ENCODE data around the gene ARHGAP20. TPM values are rescaled to one million over a fixed set of nuclear protein-coding genes. Genes with fewer than 3 reads are reported as not detected.

ARHGAP20 gene
- total and polyA plus RNA-seq, 9 of the 15 experiments (the other 6 are each of a cell fraction or from before 2014, with no cell fraction given), result 0.07 TPM; not detected in 8

DNA sequence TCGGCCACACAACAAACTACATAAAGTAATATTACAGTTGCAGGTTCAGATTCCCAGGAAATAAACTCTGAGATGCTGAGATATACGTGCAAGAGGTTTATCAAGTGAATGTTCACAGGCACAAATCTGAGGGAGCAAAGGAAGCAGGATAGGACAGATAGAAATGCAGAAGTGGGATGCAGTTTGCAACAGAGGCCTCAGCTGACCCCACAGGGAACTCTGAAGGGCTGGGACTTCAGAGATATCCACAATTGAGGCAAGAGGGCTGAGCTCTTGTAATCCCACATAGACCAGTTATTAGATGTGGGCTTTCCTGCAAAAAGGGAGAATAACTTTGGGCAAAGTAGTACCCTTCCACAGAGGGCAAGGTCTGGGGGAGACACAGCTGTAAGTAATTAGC is 25.4 kb upstream of the ARHGAP20 start (continued):
- no peak for TF ChIP-seq SIRT6 (IDR thresholded peaks at IDR 0.05; ENCODE audit: low read depth, low read length)
- TF ChIP-seq, protein P1, sequence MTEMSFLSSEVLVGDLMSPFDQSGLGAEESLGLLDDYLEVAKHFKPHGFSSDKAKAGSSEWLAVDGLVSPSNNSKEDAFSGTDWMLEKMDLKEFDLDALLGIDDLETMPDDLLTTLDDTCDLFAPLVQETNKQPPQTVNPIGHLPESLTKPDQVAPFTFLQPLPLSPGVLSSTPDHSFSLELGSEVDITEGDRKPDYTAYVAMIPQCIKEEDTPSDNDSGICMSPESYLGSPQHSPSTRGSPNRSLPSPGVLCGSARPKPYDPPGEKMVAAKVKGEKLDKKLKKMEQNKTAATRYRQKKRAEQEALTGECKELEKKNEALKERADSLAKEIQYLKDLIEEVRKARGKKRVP (CRISPR knock-in tag; IDR thresholded peaks at IDR 0.05), result no peak

DNA sequence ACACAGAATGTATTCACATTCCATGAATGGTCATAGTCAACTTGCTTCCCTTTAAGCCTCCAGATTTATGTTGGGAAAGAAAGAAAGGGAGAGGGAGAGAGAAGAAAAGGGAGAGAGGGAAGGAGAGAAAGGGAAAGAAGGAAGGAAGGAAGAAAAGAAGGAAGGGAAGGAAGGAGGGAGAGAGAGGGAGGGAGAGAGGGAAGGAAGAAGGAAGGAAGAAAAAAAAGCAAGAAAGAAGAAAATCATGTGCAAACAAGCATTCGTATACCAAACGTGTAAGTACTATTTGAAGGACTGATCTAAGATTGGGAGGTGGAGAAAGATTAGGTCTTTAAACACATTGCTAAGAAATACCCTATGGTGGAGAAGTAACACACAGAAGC is 23.9 kb upstream of the ARHGAP20 start:
- ChIA-PET CTCF (ENCODE audit: low intra/inter-chr PET ratio) (no interaction called here), POLR2A (no interaction called here)
- Histone ChIP-seq H3K9ac (ENCODE audit: insufficient read depth in 1 of 2, low read depth in 2 of 2, low read length in 2 of 2) (no peak overlapping the region), H3K36me3 (ENCODE audit: control insufficient read depth, insufficient read depth, low read length) (no peaks in the 10 kb centered on the region), H3K27ac (ENCODE audit: extremely low read depth, low read depth, low read length) (no peak overlapping the region), H3K9me3 (replicated peaks; ENCODE audit: control insufficient read depth, insufficient read depth, low read depth, low read length) (no peaks in the 10 kb centered on the region), H4K20me1 (replicated peaks; ENCODE audit: control insufficient read depth, insufficient read depth, low read length) (no peaks in the 10 kb centered on the region), H2AFZ (ENCODE audit: low read depth, low read length) (no peak overlapping the region), H3K4me3 (no peak overlapping the region), H3K79me2 (ENCODE audit: control insufficient read depth, insufficient read depth, low read length) (no peaks in the 10 kb centered on the region), H3K27me3 (ENCODE audit: control insufficient read depth in 2 of 2, insufficient read depth in 2 of 2, low read length in 2 of 2) (no peaks in the 10 kb centered on the region), H3K4me2 (ENCODE audit: insufficient read depth, low read length) (no peak overlapping the region), H3K9me1 (ENCODE audit: control insufficient read depth, insufficient read depth, low read length) (no peaks in the 10 kb centered on the region), H3K4me1 (replicated peaks in 1 of 2; ENCODE audit: control insufficient read depth in 2 of 2, insufficient read depth in 2 of 2, low read length in 2 of 2) (no peaks in the 10 kb centered on the region)
- BruUV-seq (replicated peaks), result no TSS peak
- 6% methylated on average over 2 of the region's 2 CpGs for WGBS (ENCODE audit: insufficient coverage, low coverage, missing lambda C conversion rate)
- ATAC-seq (no peak), FAIRE-seq (no peak), DNase-seq (ENCODE audit: extremely low read depth in 1 of 4, low spot score in 3 of 4) (no peak)
- intact Hi-C loops (cut with micrococcal nuclease) (no loop called here), in situ Hi-C loops (cut with MboI) (no loop called here)
- TF ChIP-seq GABPB2 (CRISPR knock-in tag; conservative IDR thresholded peaks at IDR 0.05), result no peak
- TF ChIP-seq TAL1 (IDR thresholded peaks at IDR 0.05), result no peak
- no peak for TF ChIP-seq ZNF644 (tag; IDR thresholded peaks at IDR 0.05; ENCODE audit: low read depth)
- no peak for TF ChIP-seq ZBTB1 (CRISPR knock-in tag; IDR thresholded peaks at IDR 0.05; ENCODE audit: borderline replicate concordance, low read depth)
- no peak for TF ChIP-seq XRCC3 (IDR thresholded peaks at IDR 0.05)
- TF ChIP-seq, protein P2, sequence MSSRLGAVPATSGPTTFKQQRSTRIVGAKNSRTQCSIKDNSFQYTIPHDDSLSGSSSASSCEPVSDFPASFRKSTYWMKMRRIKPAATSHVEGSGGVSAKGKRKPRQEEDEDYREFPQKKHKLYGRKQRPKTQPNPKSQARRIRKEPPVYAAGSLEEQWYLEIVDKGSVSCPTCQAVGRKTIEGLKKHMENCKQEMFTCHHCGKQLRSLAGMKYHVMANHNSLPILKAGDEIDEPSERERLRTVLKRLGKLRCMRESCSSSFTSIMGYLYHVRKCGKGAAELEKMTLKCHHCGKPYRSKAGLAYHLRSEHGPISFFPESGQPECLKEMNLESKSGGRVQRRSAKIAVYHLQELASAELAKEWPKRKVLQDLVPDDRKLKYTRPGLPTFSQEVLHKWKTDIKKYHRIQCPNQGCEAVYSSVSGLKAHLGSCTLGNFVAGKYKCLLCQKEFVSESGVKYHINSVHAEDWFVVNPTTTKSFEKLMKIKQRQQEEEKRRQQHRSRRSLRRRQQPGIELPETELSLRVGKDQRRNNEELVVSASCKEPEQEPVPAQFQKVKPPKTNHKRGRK (tag; IDR thresholded peaks at IDR 0.05), result peak; percentile 32; the same call in 1 of the 2 replicates
- TF ChIP-seq ZNF316 (IDR thresholded peaks at IDR 0.05), result 0 out of 2 replicates have a peak, but pooled peaks have one; percentile 0
